Neutrophil (primary cell): Measurements from ENCODE around the gene UNC5B.

Experiments used
- H3K27ac ChIP-seq: fragments of 200-600 bp; sonication (generic); 2 replicates; pipeline ENCODE4 v1.5.1; 2016; ENCODE audit warnings: mild to moderate bottlenecking, moderate library complexity
- H3K27me3 ChIP-seq: fragments of 200-600 bp; sonication (generic); 2 replicates; pipeline ENCODE4 v1.6.0; 2016; ENCODE audit warnings: mild to moderate bottlenecking
- H3K36me3 ChIP-seq: fragments of 200-600 bp; sonication (generic); 2 replicates; pipeline ENCODE4 v1.5.1; 2017
- H3K4me1 ChIP-seq, 2 experiments: fragments of 200-600 bp in 1 of 2; sonication (generic) in 1 of 2; 1 replicate in 1 of 2; 2 replicates in 1 of 2; pipeline versions ENCODE4 v1.5.1 to v1.6.1; 2013 to 2016; ENCODE audit warnings: low read depth in 1 of 2, low read length in 1 of 2, mild to moderate bottlenecking in 1 of 2, moderate library complexity in 1 of 2; ENCODE audit not compliant: control insufficient read depth in 1 of 2, insufficient read depth in 1 of 2
- H3K4me3 ChIP-seq, 2 experiments: fragments of 200-600 bp in 1 of 2; sonication (generic) in 1 of 2; 1 replicate in 1 of 2; 2 replicates in 1 of 2; pipeline ENCODE4 v1.5.1; 2013 to 2016; ENCODE audit warnings: low read depth in 1 of 2, low read length in 1 of 2, mild to moderate bottlenecking in 1 of 2, moderate library complexity in 1 of 2
- H3K9me3 ChIP-seq: fragments of 200-600 bp; sonication (generic); 2 replicates; pipeline ENCODE4 v1.5.1; 2016
- TF ChIP-seq, protein P1 (sequence below): fragments of 200-600 bp; sonication (generic); IDR thresholded peaks from 2 replicates; pipeline ENCODE4 v1.5.1; 2016; ENCODE audit warnings: antibody characterized with exemption

Gene UNC5B

DNA sequence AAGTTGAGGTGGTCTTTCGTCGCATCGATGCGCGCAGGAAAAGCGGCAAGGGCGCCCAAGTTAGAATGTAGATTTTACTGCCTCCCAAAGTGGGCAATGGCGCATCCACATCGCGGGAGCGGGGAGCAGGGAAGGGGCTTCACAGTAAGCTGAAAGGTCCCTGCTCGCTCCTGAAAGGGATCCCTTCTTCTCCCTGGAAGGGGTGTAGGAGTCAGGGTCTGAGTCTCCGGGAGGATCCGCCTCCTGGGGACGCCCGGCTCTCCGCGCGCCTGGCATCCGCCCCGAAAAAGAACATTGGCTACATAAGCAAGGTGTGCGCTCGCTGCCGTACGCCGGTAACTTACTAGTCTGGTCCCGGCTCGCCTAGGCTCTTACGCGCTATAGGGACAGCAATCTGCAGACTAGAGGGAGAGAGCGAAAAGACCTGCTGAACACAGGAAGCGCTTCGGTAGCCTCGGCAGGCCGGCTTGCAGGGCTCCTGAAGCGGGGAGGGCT, 804 bp downstream of the UNC5B start:
- H3K27me3 ChIP-seq = peaks cover 99% of the 10 kb centered on the region
- no peak overlapping the region for H3K4me3 ChIP-seq
- H3K4me1 ChIP-seq = peaks cover 9 to 26% of the 10 kb centered on the region in 2 experiments
- no peaks in the 10 kb centered on the region for H3K9me3 ChIP-seq
- H3K36me3 ChIP-seq = no peaks in the 10 kb centered on the region
- TF ChIP-seq, protein P1, sequence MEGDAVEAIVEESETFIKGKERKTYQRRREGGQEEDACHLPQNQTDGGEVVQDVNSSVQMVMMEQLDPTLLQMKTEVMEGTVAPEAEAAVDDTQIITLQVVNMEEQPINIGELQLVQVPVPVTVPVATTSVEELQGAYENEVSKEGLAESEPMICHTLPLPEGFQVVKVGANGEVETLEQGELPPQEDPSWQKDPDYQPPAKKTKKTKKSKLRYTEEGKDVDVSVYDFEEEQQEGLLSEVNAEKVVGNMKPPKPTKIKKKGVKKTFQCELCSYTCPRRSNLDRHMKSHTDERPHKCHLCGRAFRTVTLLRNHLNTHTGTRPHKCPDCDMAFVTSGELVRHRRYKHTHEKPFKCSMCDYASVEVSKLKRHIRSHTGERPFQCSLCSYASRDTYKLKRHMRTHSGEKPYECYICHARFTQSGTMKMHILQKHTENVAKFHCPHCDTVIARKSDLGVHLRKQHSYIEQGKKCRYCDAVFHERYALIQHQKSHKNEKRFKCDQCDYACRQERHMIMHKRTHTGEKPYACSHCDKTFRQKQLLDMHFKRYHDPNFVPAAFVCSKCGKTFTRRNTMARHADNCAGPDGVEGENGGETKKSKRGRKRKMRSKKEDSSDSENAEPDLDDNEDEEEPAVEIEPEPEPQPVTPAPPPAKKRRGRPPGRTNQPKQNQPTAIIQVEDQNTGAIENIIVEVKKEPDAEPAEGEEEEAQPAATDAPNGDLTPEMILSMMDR = no peak
- no peak overlapping the region for H3K27ac ChIP-seq

DNA sequence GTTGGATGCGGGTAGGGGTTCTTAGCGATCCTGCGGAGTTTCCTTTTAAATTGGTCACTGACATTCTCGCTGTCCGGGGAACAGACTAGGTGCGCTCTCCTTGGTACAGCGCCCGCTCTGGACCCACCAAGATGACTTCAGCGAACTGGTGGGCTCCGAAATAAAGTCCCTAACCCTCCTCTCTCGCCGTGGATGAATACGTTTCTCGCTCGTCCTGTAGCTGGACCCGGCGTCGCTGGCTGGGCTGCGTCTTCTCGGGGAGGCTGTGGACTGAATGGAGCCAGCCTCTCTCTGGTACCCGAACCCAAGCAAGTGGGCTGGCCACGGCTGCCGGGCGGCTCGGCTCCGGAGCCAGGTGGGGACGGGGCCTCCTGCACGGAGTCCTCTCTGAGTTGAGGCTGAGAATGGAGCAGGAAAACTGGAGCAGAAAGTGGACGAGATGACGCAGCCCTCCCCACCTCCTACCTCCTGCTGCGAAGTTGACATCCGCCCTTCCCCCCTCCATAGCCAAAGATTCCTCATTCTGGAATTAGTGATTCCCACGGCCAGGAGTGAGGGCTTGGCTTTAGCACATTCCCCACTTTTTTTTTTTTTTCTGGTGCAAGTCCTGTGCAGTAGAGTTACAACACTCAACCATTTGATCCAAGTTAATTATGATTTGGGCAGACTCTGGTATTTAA, 1.5 kb downstream of the UNC5B start:
- H3K27me3 ChIP-seq = peaks cover 100% of the 10 kb centered on the region
- H3K4me3 ChIP-seq = no peak overlapping the region
- no peaks in the 10 kb centered on the region for H3K9me3 ChIP-seq
- H3K27ac ChIP-seq = no peak overlapping the region
- TF ChIP-seq, protein P1 = no peak
- peaks cover 9 to 26% of the 10 kb centered on the region in 2 experiments for H3K4me1 ChIP-seq
- H3K36me3 ChIP-seq = no peaks in the 10 kb centered on the region

DNA sequence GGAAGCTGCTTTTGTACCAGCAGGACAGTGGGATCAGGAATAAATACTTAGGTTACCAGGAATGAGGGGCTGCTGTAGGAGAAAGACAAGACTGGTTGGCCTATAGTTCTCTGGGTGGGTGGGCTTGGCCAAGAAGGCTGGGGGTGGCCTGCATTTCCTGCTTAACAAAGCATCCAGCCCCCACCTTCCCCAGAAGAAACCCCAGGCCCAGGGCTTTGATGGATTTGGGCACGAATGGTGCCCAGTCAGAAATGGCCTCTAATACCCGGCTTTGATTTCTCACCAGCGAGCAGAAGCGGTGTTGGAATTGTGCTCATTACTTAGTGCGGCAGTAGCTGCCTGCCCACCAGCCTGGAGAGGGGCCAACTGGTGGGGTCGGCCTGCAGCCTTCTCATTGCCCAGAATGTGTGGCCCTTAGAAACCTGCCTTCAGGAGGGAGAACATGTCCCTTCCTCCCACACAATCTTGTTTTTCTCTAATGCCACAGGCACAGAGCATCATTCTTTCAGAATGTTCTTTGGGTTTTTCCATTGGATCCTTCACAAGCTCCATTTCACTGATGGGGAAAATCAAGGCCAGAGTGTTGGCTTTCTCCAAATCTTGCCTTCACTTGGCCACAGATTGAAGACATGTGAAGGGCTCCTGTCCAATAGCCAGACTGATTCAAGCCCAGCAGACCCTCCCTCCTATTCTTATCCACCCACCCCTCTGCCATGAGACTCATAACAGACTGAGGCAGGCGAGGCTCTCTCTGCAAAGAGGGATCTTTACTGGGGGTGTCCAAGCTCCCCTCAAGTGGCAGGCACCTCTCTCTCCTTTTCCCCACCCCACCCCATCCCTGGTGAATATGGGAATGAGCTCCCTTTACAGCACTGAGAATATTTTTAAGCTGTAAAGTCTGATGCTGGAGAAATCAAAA, 2.5 kb downstream of the UNC5B start:
- no peak overlapping the region for H3K27ac ChIP-seq
- TF ChIP-seq, protein P1 = no peak
- H3K36me3 ChIP-seq = no peaks in the 10 kb centered on the region
- no peak overlapping the region for H3K4me3 ChIP-seq
- peaks cover 100% of the 10 kb centered on the region for H3K27me3 ChIP-seq
- H3K9me3 ChIP-seq = no peaks in the 10 kb centered on the region
- peaks cover 9 to 26% of the 10 kb centered on the region in 2 experiments for H3K4me1 ChIP-seq

DNA sequence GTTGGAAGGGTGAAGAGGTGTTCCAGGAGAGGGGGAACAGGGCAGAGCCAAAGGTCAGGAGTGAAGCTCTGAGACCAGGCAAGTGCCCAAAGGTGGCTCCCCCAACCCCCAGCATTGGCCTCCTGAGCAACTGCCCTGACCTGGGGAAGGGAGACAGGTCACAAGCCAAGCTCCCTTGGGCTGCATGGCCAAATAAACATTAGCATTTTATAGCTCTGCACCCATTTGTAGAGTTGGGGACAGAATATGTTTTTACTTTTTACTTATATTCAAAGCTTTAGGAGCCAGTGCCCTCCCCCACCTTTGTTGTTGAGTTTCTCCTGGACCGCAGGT, 4.0 kb downstream of the UNC5B start:
- Histone ChIP-seq H3K9me3 (no peaks in the 10 kb centered on the region), H3K27ac (no peak overlapping the region), H3K4me1 (peaks cover 9 to 26% of the 10 kb centered on the region in 2 experiments), H3K27me3 (peaks cover 100% of the 10 kb centered on the region), H3K4me3 (no peak overlapping the region), H3K36me3 (no peaks in the 10 kb centered on the region)
- TF ChIP-seq, protein P1 = no peak

DNA sequence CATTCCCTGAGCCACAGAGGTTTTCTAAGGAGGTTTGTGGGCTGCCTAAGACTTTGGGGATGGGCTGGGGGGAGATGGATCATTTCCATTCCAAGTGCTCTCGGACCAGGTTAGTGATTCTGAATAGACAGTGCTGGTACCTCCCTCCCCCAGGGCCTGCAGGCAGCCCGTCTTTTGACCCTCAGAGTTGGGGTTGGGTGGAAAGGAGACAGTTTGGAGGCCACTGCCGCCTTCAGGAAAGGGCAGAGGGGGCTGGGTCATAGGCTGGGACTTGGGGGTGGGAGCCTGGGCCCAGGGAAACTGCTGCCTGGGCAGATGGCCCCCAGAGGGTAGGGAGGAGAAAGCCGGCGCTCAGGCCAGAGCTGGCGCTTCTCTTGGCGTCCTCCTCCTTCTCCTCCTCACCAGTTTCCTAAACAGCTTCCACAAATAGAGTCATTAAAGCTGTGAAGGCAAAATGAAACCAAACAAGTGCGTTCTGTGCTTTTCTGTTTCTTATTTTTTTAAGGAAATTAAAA, 4.4 kb downstream of the UNC5B start:
- H3K4me3 ChIP-seq = peak overlapping the region in 1 of 2 experiments; percentile 14
- no peaks in the 10 kb centered on the region for H3K9me3 ChIP-seq
- H3K4me1 ChIP-seq = peaks cover 9 to 26% of the 10 kb centered on the region in 2 experiments
- H3K36me3 ChIP-seq = no peaks in the 10 kb centered on the region
- H3K27ac ChIP-seq = no peak overlapping the region
- H3K27me3 ChIP-seq = peaks cover 95% of the 10 kb centered on the region
- TF ChIP-seq, protein P1 = no peak
